ENCODE results near the gene METTL27. TPM values are rescaled to one million over a fixed set of nuclear protein-coding genes. Genes with fewer than 3 reads are reported as not detected.

Gene METTL27
- total RNA-seq, 4 donors from 2014 or later = 0.93 to 7.8 (median 3.5) TPM

- Histone ChIP-seq H3K27ac (no peak overlapping the region), H3K9me3 (no peaks in the 10 kb centered on the region), H3K4me1 (peaks cover 0 to 28% (median 11%) of the 10 kb centered on the region in 3 donors), H3K27me3 (peaks cover 51% of the 10 kb centered on the region), H3K36me3 (no peaks in the 10 kb centered on the region), H3K4me3 (no peak overlapping the region)
- no peak for TF ChIP-seq POLR2A (IDR thresholded peaks at IDR 0.05)
- TF ChIP-seq, protein P1, sequence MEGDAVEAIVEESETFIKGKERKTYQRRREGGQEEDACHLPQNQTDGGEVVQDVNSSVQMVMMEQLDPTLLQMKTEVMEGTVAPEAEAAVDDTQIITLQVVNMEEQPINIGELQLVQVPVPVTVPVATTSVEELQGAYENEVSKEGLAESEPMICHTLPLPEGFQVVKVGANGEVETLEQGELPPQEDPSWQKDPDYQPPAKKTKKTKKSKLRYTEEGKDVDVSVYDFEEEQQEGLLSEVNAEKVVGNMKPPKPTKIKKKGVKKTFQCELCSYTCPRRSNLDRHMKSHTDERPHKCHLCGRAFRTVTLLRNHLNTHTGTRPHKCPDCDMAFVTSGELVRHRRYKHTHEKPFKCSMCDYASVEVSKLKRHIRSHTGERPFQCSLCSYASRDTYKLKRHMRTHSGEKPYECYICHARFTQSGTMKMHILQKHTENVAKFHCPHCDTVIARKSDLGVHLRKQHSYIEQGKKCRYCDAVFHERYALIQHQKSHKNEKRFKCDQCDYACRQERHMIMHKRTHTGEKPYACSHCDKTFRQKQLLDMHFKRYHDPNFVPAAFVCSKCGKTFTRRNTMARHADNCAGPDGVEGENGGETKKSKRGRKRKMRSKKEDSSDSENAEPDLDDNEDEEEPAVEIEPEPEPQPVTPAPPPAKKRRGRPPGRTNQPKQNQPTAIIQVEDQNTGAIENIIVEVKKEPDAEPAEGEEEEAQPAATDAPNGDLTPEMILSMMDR (IDR thresholded peaks at IDR 0.05) = no peak
- TF ChIP-seq POLR2AphosphoS5 (IDR thresholded peaks at IDR 0.05) = no peak
- no peak for TF ChIP-seq EP300 (IDR thresholded peaks at IDR 0.05)
- 63 to 91% methylated on average over 5 of the region's 13 CpGs for WGBS, 2 donors (ENCODE audit: low coverage in 1 of 2)
- ATAC-seq = no peak
Measured at GRCh38 chr7:73829921-73830680, 12.2 kb downstream of the METTL27 start.

GRCh38 chr7:73829505-73829904, 12.8 kb downstream of the METTL27 start:
- H3K4me1 ChIP-seq = peaks cover 0 to 28% (median 11%) of the 10 kb centered on the region in 3 donors
- no peak overlapping the region for H3K27ac ChIP-seq
- H3K9me3 ChIP-seq = no peaks in the 10 kb centered on the region
- H3K36me3 ChIP-seq = no peaks in the 10 kb centered on the region
- no peak for ATAC-seq
- 24 to 50% methylated on average over 5 to 6 of the region's 7 CpGs for WGBS, 2 donors (ENCODE audit: low coverage in 1 of 2)
- H3K4me3 ChIP-seq = no peak overlapping the region
- H3K27me3 ChIP-seq = peaks cover 47% of the 10 kb centered on the region
- no peak for TF ChIP-seq EP300 (IDR thresholded peaks at IDR 0.05)
- TF ChIP-seq, protein P1 (IDR thresholded peaks at IDR 0.05) = no peak

DNA sequence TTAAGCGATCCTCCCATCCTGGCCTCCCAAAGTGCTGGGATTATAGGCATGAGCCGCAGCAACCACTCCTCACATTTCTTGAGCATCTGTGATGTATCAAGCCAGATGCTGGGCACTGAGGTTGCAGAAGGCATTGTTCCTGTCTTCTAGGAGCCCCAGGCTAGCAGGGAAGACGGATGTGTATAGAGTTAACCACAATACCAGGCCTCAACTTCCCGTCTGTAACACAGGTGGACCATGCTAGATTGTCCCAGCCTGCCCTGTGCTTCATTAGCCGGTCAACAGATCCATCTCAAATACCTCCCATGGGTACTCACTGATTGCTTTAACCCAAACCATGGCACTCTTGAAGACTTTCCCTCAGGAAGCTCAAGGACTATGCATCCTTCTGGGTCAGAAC, 13.3 kb downstream of the METTL27 start:
- H3K27ac ChIP-seq = no peak overlapping the region

GRCh38 chr7:73828107-73828803, 14.1 kb downstream of the METTL27 start:
- H3K9me3 ChIP-seq = no peaks in the 10 kb centered on the region
- TF ChIP-seq POLR2AphosphoS5 (IDR thresholded peaks at IDR 0.05) (no peak), POLR2A (IDR thresholded peaks at IDR 0.05) (no peak), EP300 (IDR thresholded peaks at IDR 0.05) (no peak)
- TF ChIP-seq, protein P1 (IDR thresholded peaks at IDR 0.05) = no peak
- H3K4me1 ChIP-seq = peaks cover 0 to 25% (median 11%) of the 10 kb centered on the region in 3 donors
- no peaks in the 10 kb centered on the region for H3K36me3 ChIP-seq
- H3K4me3 ChIP-seq = no peak overlapping the region
- H3K27me3 ChIP-seq = peaks cover 38% of the 10 kb centered on the region
- WGBS, 2 donors (ENCODE audit: low coverage in 1 of 2) = 88% methylated on average over 10 of the region's 14 CpGs; no CpG with 5 or more reads in 1 of the 2 donors
- peak; percentile 14 for ATAC-seq
- H3K27ac ChIP-seq = peak overlapping the region in 1 of 4 donors; percentile 10

More for the DNA sequence above, 13.3 kb downstream of the METTL27 start:
- 82% methylated on average over 2 of the region's 5 CpGs; no CpG with 5 or more reads in 1 of the 2 donors for WGBS, 2 donors (ENCODE audit: low coverage in 1 of 2)
- no peaks in the 10 kb centered on the region for H3K36me3 ChIP-seq
- H3K4me1 ChIP-seq = peaks cover 0 to 28% (median 11%) of the 10 kb centered on the region in 3 donors
- H3K27me3 ChIP-seq = peaks cover 43% of the 10 kb centered on the region
- H3K4me3 ChIP-seq = no peak overlapping the region
- no peaks in the 10 kb centered on the region for H3K9me3 ChIP-seq
- TF ChIP-seq EP300 (IDR thresholded peaks at IDR 0.05) (no peak), POLR2A (IDR thresholded peaks at IDR 0.05) (no peak), POLR2AphosphoS5 (IDR thresholded peaks at IDR 0.05) (no peak)
- TF ChIP-seq, protein P1 (IDR thresholded peaks at IDR 0.05) = no peak
- no peak for ATAC-seq

Measured in gastroesophageal sphincter (tissue), 4 donors.